ENCODE measurements around the gene SETDB2.

The SETDB2 gene

GRCh38 chr13:49536144-49536873 lies 92.2 kb downstream of the SETDB2 start:
- no peak for DNase-seq

- no peak for DNase-seq
These were observed 94.3 kb downstream of the SETDB2 start for GRCh38 chr13:49538404-49538803.

- no peak for DNase-seq
These were observed 95.2 kb downstream of the SETDB2 start for GRCh38 chr13:49539313-49539712.

DNA sequence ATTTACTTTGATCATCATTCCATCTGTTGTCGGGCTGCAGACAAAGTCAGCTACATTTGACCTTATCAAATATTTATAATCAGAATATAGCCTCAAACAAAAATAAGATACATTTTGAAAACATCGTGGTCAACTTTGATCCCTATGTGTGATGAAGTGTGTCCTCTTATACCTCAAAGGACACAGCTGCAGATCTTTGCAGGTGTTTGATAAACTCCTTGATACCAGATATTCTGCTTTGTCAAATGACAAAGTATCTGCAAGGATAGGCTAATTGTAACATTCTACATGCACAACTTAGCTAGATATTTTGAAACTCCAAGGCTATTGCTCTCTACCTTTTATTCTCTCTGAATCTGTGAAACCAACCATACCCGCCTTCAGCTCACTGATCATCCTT lies 95.7 kb downstream of the SETDB2 start:
- no peak for DNase-seq

DNA sequence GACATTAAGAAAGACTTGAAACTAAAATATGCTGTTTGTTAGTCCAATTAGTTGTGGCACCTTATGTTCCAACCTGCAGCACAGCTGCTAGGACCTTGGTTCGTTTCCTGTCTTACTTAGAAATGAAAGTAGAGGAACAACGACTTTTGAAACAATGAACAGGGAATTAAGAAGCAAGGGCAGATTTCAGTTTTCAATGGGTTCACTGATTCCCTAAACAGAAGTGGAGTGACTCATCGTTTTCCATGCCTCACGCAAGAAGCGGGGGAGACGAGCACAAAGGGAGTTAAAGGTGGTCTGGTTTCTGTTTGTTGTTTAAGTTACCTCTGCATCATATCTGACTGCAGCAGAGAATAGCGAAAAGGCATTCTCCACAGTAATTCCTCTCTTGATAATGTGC lies 96.5 kb downstream of the SETDB2 start:
- no peak for DNase-seq

DNA sequence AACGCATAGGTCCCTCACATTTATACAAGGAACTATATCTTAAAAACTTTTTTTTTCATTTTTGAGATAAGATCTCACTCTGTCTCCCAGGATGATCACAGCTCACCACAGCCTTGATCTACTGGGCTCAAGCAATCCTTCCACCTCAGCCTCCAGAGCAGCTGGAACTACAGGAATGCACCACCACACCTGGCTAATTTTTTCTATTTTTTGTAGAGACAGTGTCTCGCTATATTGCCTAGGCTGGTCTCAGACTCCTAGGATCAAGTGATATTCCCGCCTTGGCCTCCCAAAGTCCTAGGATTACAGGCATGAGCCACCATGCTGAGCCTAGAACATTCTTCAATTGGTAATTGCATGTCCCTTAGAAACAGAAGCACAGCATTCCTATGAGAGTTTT lies 99.6 kb downstream of the SETDB2 start:
- no peak for DNase-seq

Measured in 8988T (cell line).